GM12875 (cell line): ENCODE results near the gene GNA14.

ENCODE experiments used
- H3K4me3 ChIP-seq: one replicate; pipeline ENCODE4 v1.5.1; 2011; ENCODE audit warnings: low read depth, low read length, control low read depth
- TF ChIP-seq, protein P1 (sequence below): IDR thresholded peaks from 2 replicates; pipeline ENCODE4 v1.5.1; 2011; ENCODE audit warnings: low read depth, mild to moderate bottlenecking, control low read depth, inconsistent platforms, low read length, moderate library complexity, borderline replicate concordance; ENCODE audit not compliant: insufficient read depth

GNA14 gene

DNA sequence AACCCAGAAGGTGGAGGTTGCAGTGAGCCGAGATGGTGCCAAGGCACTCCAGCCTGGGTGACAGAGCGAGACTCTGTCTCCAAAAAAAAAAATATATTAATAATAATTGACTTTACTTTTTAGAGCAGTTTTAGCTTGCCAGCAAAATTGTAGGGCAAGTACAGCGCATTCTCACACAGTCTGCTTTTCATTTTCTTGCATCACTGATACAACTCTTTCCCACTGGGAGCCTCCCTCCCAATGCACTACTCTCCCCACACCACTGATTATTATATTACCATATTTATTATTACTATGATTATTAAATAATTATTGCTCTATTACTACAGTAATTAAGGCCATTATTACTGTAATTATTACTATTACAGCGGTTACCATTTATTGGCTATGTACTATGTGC is 212.8 kb downstream of the GNA14 start:
- TF ChIP-seq, protein P1, sequence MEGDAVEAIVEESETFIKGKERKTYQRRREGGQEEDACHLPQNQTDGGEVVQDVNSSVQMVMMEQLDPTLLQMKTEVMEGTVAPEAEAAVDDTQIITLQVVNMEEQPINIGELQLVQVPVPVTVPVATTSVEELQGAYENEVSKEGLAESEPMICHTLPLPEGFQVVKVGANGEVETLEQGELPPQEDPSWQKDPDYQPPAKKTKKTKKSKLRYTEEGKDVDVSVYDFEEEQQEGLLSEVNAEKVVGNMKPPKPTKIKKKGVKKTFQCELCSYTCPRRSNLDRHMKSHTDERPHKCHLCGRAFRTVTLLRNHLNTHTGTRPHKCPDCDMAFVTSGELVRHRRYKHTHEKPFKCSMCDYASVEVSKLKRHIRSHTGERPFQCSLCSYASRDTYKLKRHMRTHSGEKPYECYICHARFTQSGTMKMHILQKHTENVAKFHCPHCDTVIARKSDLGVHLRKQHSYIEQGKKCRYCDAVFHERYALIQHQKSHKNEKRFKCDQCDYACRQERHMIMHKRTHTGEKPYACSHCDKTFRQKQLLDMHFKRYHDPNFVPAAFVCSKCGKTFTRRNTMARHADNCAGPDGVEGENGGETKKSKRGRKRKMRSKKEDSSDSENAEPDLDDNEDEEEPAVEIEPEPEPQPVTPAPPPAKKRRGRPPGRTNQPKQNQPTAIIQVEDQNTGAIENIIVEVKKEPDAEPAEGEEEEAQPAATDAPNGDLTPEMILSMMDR, result no peak
- no peak overlapping the region for H3K4me3 ChIP-seq

DNA sequence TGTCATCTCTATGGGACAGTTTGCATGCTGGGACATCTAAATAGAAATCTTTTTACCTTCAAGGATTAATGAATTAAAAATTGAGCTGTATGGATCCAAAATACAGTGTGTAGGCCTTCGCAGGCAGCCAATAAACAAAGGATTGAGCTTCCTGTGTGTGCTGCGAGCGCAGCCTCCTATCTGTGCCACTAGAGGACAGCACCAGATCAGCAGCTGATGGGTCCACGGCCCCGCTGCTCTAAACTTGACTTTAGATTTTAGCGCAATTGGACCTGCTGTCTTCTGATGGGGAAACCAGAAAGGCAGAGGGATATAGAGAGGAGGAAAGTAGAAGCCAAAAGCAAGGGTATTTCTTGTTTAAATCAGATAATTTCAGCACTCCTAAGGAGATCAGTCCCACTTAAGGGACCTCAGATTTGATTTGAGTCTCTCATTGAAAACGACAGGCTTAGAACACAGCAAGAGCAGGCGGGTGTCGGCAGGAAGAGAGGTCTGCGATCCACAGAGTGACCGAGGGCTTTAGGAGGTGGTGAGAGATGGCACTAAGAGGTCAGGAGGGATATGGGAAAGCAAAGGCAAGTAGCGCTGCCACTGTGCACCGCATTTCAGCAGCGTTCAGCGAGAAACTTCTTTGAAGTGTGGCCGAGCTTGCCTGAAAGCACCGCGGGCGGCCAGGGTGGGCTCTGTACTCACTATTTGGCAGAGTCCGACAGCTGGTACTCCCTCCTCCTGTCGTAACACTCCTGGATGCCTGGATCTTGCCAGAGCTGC is 214.3 kb downstream of the GNA14 start:
- TF ChIP-seq, protein P1, result peak; percentile 94
- no peak overlapping the region for H3K4me3 ChIP-seq

DNA sequence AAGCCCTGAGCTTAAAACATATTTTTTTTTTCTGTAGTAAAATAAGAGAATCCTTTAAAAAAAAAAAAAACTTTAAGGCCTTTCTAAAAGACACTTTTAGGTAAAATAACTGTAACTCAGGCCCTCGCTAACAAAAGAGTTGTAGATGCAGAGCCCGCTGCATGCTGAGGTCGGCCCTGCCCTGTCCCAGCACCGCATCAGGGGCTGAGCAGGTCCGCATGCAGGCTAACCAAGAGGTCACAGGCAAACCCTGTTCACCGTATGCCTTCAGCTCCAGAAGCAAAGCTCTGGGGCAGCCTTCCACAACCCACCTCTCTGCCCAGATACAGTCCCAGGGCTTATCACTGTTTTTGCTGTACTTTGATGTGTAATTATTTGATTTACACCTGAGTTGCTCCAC is 216.1 kb downstream of the GNA14 start:
- TF ChIP-seq, protein P1, result no peak
- H3K4me3 ChIP-seq, result no peak overlapping the region

DNA sequence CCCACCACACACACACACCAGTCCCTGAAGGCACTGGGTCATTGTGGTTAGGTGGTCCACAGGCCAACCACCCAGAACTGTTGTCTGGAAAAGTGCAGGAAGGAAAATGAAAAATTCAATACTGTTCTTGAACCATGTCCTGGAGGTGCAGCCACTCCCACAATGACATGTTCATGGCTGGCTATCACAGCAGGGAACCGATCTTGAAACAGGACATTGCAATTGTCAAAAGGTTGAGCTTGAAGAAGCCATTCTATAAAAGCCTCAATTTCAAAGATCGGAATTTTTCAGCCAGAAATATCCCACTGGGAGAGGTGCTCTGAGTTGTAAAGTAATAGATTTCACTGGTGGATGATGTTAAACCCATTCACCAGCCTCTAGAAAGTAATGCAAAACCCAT is 218.2 kb downstream of the GNA14 start:
- TF ChIP-seq, protein P1, result no peak
- H3K4me3 ChIP-seq, result no peak overlapping the region

DNA sequence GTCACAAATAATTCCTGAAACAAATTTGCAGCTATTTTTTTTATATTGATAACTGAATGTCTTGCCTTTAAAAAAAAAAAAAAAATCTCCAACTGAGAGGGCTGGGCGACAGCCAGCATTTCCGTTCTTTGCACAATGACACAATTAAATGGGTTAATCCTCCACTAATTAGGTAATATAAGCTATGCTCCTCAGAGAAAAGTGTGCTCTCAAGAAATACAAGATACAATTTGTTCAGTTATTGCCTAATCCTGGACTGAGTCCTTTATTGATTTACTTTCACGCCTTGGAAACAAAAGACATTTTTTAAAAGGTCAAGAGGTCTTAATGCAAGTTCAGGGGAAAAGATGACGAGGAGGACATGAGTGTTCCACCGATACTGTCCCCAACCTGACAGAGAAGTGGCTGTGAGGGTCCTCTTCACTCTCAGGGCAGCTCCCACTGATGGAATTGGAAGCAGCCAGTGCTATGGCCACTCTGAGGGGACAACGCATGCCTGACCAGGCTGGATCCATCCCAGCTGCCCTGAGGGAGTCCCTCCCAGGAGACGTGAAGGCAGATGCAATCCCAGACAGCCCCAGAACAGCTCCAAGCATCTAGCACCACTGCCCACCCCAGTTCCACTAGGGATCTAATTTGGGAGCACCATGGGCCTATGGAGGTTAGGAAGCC is 220.7 kb downstream of the GNA14 start:
- TF ChIP-seq, protein P1, result no peak
- H3K4me3 ChIP-seq, result no peak overlapping the region

DNA sequence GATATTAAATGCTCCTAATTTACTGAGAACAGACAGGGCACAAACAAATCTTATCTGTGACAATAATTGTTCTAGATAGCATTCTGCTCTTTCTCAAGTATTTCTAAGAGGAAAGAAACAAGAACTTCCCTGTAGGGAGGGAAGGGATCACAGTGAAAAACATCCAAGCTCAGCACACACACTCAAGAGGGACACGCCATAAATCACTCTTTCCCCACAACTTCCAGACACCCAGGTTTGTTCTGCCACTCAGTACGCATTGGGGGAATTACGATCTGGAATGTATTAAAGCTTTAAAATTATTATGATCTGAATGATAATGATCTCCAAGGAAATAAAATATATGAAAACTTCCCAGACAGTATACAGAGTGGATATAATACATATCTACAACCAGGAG is 221.4 kb downstream of the GNA14 start:
- no peak overlapping the region for H3K4me3 ChIP-seq
- TF ChIP-seq, protein P1, result no peak

DNA sequence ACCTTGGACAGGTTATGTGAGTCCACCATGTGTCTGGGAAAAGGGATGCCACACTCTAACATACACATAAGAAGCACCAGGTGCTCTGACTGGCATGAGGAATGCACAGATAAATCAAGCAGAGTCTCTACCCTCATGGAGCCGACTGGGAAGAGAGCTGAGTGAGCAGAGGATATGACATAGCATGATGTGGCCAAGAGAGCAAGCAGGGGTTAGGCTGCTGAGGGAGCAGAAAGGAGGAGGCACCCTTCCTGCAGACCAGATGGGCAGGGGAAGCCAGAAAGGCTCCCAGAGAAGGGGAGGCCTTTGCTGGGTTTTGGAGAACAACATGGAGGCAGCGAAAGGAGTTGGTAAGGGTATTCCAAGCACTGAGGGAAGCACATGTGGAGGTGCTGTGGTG is 223.1 kb downstream of the GNA14 start:
- TF ChIP-seq, protein P1, result no peak

More for the DNA sequence above, 223.1 kb downstream of the GNA14 start:
- no peak overlapping the region for H3K4me3 ChIP-seq
